Epidermal melanocyte (primary cell): ENCODE results near the gene NUDT12.
A peak's percentile ranks its signal among the peaks of the same experiment; 100 is the strongest.

ENCODE experiments used
- DNase-seq: peaks from one replicate; pipeline ENCODE4 v3.0.0; 2011; ENCODE audit warnings: low spot score; ENCODE audit not compliant: insufficient read length

The NUDT12 gene

DNA sequence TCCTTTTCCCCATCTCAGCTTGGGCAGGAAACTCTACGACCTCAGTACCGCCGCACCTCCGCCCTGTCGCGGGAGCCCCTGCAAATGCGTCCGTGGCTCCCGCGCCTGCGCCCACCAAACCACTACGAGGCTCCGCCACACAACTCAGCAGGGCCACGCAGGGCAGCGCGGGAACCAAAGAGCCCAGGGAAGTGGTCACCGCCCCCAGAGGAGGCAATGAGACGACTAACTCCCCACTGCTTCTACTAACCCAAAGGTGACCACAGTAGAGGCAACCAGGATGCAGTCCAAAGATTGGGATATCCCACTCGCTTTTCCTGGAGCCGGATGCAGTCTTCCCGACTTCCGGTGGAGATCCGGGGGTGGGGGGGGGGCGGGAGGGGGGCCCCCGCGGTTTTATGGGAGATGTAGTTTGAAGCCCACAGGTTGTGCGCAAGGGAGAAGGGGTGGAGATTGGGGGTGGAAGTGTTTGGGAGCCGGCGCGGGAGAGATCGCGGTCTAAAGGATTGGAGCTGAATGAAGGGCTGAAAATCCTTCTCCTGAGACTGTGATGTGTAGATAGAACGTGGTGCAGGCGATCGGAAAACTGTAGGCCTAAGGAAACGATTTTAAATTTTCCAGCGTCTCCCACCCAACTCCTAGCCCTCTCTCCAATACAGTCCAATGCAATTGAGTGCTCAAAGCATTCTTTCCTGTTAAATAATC, at the start of gene NUDT12:
Gene NUDT12, minus strand, starts transcription at position 337 of the 705 bp plus-strand sequence. CDS start 2,541 bp downstream, outside the sequence.
- peak; percentile 58 for DNase-seq

DNA sequence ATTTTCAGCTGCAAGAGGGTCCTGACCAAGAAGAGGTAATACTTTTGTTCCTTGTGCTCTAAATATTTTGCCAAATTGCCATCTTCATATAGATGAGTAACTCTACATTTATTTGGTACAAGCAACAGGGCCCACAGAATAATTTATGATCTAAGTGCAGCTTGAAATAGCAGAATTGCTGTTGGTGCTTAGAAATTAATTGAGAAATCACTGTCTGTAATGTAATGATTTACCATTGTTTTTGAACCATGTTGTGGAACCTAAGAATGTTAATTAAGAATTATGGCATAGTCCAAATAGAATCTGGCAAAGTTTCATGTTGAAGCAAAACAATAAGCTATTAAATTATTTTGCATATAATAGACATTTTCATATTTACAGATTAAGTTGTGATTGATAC, 44.8 kb upstream of the NUDT12 start:
- DNase-seq: no peak

DNA sequence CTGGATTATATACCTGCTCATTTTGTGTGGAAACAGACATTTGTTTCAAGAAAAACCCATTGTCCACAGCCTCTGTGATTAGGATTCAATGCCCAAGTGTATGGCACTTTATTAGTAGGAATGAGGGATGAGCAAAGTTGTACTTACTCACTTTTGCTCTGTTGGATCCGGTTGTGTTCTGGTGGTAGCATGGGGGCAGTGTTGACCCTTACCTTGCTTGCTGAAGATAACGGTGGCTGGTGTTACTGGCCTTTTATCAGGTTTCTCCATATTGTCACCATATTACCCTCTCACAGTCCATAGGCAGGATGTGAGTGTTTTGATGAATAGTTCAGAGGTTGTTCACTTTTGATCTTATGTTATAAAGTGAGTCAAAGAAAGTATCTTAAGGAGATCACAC, 42.7 kb upstream of the NUDT12 start:
- no peak for DNase-seq

DNA sequence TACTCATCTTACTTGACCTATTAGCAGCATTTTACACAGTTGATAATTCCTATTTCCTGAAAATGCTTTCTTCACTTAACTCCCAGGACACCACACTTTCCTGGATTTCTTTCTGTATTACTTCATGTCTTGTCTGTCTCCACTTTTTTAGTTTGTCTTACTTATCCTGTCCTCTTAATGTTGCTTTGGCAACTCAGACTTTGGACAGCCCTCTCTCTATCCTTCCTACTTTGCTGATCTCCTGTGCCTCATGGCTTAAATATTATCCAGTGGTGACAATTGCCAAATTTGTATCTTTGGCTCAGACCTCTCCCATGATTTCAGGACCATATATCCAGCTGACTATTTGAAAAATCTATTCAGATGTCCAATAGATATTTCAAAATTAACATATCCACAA, 39.8 kb upstream of the NUDT12 start:
- no peak for DNase-seq

DNA sequence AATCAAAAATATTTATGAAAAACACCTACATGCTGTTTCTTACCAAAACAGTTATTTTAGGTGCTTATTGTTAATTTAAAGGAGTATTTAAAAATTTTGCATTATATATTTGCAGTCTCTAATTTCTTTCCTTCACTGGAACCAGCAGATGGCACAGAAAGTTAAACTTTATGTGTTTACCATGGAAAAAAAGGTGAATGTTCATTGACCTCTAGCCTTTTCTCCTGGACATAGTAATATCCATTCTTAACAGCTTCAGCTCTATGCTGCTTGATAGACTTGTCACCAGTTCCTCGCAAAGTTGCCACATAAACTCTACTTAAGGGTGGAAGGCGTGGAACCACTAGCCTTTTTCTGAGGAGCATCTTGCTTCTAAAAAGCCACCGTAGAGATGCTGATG, 38.7 kb upstream of the NUDT12 start:
- DNase-seq: no peak

DNA sequence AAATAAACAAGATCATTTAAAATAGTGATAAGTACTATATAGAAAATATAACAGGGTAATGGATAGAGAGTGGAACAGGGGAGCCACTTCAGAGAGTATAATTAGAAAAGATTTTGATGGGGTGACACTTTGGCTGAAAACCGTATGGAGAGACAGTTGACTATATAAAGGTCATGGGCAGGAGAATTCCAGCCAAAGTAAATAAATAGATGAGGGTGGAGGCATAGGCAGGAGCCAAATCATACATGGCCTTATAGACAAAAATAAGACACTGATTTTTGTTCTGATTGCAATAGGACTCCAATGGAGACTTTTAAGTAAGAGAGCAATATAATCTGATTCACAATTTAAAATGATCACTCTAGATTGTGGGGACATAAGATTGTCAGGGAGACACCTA, 37.5 kb upstream of the NUDT12 start:
- no peak for DNase-seq

DNA sequence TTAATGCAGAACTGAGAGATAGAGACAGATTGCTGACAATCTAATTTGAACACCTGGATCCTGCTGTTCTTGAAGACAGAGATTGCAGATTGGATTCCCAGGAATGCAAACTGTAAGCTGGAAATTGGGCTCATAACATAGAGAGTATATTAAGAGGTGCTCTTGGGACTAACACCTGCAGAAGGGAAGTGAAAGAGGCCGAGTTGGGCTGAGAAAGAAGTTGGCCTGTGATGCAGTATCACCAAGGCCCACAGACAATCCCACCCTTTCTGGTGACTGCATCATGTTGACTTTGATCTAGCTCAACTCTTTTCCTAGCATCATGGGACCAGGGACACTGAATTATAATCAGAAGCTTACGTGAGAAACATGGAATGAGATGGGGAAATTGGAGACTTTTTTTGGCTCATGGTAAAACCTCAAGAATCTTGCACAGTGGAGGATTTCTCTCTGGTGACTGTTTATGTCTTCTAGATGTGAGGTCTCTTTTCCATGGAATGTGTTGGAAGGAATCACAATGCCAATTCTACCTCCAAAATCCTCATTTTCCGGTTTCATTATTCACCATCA, 36.5 kb upstream of the NUDT12 start:
- no peak for DNase-seq

DNA sequence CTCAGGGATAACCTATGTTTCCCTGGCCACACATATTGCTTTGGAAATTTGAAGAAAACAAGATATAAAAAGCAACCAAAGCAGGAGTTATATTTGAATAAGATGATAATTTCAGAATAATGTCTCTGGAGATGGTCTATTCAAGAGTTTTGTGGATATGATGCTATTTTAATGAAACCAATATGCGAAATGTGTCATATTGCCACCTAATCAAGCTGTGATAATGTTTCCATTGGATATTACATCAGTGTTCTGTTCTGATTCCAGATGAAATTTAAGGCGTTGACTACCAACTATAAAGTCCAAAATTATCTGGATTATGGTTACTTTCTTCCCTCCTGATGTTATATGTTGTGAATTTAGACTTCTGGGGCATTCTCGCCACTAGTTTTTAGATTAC, 27.6 kb upstream of the NUDT12 start:
- DNase-seq: no peak

DNA sequence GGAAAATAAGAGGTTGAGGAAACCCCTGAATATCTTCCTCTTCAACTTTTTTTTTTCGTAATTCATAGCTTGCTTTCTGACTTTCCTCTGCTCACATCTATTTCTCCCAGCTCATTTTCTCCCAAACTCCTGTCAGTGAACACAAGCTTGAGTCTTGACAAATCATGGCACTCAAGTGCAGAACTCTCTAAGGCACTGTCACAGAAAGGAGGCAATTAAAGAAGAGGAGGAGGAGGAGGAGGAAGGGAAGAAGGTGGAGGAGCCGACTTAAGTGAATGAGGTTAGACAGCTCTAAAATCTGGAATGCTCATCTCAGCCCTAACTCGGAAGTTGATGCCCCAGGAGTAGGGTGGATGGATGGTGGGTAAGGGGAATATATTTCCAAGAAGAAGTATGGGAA, 27.2 kb upstream of the NUDT12 start:
- DNase-seq: no peak

DNA sequence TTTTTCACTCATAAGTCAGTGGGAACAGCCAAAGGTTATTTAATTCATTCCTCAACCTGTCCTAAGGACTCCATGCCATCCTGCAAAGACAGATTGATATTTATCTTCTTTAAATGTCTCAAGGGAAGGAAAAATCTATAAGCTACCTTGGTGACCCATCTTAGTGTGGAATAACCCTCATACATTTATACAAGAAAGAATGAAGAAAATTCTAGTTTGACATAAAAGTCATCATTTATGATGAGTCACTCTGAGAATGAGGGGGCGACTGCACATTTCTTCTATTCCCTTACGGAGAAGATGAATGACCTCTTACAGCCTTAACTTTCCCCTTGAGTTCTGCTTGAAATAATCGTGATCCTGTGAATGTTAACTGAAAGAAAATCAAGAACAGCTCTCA, 26.8 kb upstream of the NUDT12 start:
- no peak for DNase-seq

DNA sequence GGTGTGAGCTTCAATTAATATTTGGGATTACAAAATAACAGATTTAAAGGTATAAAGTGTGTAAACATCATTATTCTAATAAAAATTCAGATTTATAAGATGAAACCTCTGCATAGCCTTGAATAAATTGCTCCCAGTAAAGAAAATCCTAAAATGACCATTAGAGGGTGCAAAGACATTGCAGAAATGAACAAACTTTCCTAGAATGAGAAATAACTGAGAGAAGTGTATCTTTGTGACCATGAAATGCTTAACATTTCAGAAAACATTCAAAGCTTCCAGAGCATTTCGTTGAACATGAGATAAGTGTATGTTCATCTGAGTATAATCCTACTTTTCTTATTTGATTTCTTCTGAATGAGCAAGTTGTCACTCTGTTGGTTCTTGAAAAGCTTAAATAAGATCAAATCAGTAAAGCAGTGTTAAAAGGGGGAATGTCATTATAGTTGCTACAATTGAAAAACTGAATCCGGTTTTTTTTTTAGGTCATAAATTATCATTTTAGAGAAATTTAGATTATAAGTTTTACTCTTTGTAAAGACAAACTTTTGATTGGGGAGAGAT, 24.7 kb upstream of the NUDT12 start:
- no peak for DNase-seq

DNA sequence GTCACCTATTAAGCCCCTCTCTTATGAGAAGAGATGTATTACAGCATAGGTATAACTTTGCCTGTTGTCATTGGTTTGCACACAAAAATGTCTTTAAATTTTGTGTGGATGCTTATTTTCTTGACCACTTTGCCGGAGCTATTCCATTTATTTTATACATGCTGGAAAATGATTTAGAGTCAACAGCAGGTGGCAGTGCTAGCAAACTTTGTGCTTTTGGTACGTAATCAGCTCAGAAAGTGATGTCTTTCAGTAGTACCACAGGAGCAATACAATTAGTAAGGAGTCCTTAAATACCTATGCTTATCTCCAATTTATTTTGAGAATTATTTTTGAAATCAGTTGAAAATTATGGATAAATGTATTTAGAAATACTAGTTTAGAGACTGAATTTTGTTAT, 19.8 kb upstream of the NUDT12 start:
- peak; percentile 43 for DNase-seq

DNA sequence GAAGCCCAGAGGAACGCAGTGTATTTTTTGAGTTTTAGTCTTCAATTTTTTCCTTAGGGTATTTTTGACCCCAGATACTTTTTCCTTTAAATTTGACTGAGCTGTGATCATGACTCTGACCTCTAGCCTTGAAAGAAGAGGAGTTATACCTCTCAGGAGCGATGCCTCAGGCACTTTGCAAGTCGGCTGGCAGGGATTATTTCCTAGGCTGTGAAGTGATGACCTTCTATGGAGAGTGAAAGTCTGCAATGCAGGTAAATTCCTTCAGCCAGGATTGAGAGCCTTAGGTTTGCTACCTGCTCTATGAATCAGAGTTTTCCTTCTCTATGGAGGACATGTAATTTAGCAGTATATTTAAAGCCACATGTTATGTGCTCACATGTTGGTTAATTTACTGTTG, 10.8 kb upstream of the NUDT12 start:
- DNase-seq: no peak

DNA sequence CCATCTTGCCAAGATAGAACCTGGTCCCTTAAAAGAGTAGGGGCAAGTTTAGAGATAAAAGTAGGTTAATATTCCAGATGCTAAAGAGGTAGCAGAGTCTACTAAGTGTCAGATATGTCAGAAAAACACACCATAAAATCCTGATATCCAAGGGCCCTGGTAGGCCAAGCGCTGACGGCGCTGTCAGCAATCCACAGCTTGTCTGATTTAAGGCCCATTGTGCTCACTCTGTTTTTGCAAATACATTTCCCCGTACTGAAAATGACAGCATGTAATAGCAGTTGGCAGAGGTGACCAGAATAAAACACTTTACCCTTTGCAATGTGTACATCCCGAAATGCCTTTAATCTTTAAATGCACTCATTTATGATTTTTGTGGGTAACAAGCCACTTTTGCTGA, 9.9 kb upstream of the NUDT12 start:
- no peak for DNase-seq

DNA sequence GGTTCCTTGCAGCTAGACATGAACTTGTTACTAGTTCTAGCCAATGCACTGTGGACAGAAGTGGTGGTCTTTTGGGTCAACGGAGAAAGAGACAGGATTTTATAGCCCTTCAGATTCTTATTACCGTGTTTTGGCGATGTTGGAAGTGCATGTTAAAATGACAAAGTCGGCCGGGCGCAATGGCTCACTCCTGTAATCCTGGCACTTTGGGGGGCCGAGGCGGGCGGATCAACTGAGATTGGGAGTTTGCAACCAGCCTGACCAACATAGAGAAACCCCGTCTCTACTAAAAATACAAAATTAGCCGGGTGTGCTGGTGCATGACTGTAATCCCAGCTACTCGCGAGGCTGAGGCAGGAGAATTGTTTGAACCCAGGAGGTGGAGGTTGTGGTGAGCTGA, 9.1 kb upstream of the NUDT12 start:
- no peak for DNase-seq

DNA sequence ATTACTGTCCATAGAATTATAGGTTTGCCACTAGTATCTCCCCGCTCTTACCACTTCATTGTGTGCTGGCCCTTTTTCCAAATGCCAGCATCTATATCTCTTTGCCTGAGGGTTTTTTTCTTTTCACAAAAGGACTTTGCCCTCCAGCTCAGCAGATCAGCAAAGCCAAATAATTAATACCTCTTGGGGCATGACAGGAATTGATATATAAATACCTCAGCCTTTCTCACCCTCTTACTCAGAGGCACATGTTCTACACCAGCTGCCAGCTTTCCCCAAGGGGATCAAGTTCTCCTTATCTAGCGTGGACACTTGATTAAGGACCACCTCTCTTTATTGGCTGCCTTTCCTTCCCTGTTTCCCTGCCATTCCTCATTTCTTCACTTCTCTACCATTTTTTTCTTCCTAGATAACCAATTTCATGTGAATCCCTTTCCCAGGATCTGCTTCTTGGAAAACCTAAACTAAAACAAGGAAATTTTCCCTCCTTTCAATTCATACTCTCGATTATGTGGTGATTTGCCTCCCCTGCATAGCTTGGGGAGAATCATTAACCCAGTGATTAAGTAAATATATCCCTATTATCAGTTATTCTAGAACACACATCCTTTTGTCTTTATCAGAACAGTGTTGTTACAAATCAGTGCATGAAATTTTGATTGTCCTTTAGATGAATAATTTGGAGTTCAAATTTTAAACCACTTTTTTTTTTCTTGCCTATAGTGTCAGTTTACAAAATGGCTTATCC, 6.9 kb upstream of the NUDT12 start:
- no peak for DNase-seq

DNA sequence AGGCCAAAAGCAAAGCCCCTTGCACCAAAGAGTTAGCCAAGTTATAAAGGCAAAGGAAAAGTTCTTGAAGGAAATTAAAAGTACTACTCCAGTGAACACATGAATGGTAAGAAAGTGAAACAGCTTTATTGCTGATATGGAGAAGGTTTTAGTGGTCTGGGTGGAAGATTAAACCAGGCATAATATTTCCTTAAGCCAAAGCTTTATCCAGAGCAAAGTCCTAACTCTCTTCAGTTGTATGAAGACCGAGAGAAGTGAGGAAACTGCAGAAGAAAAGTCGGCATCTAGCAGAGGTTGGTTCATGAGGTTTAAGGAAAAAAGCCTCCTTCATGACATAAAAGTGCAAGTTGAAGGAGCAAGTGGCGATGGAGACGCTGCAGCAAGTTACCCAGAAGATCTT, 3.1 kb upstream of the NUDT12 start:
- no peak for DNase-seq

DNA sequence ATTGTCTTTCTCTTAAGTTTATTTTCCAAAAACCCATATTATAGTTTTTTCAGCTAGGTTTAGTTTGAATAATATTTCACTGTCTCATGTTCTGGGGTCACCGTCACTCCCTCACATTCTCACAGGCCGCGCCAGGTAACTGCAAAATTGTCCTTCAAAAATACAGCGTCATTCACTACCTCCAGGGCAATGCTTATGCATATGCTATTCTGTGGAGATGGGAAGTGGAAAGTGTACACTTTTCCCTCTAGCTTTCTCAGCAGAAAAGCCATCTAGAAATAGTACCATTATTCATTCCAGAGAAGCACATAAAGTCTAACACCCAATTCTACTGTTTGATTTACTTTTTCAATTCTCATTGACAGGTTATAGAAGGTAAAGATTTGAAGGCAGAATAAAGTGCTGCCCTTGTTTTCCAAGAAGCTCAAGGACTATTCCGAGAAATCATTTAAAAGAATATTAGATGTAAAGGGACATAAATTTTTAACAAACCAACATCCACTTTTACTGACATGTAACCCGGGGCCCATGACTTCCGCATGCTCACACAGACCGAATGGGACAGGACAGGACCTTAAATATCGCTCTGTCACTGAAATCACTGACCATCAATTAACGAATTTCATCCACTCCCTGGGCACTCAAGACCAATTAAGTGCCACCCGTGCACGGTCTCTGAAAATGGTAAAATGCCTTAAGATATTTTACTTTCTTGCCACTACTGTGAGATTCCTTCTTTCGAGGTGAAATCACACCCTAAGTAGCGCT, 720 bp downstream of the NUDT12 start:
- DNase-seq: no peak

DNA sequence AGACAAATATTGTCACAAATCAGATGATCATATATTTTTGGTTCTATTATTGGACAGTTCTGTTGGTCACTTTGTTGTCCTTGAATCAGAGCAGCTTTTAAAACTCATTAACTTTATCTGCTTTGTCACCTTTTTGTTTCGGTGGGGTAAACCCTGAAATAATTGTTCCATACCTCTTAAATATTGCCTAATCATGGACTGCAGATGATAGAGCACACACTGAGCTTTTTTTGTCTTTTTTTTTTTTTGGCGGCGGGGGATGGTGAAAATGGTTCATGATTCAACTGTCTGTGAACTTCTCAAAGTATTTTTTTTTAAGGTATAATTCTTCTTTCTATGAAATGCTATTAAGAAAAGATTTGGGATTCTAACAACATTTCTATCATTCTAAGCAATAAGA, 1.8 kb downstream of the NUDT12 start:
- no peak for DNase-seq

DNA sequence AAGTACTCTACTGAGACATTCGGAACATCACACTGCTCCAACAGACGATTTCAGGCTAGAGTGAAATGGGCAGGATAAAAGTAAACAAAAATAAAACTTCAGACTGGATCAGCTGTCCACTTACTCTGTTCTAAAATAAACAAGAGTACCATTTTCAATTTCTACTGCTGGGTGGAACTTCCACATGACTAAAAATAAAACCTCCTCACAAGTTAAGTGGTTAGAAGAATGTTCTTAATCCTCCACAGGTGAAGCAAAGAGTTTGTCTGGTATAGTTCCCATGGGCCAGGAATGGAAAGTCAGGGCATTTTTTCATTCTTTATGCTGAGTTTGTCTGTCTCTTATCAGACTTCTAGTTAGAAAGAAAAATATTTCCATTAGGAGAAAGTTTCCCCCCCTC, 15.7 kb downstream of the NUDT12 start:
- no peak for DNase-seq

DNA sequence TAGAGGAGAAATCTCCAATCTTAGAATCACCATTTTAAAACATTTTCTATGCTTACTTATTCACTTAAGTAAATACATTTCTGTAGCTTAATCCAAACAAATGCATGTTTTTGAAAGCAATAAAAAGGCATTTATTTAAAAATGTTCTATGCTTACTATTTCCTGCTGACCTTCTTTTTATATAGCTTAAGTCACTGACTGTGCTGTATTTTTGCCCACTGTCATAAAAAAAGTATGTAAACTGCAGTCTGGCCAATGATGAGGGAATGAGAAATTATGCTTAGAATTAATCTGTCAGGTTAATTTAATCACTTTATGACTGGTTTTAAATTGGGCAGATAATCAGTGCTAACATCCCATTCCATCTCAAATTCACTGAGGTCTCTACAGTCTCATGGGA, 20.1 kb downstream of the NUDT12 start:
- DNase-seq: no peak

DNA sequence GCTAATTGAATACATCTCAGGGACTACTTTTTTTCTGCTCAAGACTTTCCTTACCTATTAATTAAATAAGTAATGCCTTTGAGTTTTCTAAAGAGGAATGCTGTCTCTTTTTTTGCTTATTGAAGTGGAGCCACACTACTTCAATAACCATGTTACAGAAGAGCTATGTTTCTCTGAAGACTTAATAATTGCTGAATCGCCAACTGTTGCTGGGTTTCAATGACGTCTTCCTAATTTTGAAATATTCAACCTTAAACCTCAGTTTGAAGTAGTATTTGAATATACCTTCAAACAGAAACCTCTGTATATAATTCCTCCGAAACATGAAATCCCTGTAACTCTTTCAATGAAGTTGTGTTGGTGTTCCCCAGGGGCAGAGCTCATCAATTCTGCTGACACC, 21.0 kb downstream of the NUDT12 start:
- no peak for DNase-seq
